Stimulated activated CD4-positive, alpha-beta T cell treated with anti-CD3 and anti-CD28 coated beads, Interleukin-4, amount 100 ng/mL, for 1 hour (primary cell): Measurements from ENCODE around the gene GAPDHS.

Source experiments
- DNase-seq: peaks from one replicate; pipeline ENCODE4 v3.0.0-alpha.2; 2020

The GAPDHS gene

DNA sequence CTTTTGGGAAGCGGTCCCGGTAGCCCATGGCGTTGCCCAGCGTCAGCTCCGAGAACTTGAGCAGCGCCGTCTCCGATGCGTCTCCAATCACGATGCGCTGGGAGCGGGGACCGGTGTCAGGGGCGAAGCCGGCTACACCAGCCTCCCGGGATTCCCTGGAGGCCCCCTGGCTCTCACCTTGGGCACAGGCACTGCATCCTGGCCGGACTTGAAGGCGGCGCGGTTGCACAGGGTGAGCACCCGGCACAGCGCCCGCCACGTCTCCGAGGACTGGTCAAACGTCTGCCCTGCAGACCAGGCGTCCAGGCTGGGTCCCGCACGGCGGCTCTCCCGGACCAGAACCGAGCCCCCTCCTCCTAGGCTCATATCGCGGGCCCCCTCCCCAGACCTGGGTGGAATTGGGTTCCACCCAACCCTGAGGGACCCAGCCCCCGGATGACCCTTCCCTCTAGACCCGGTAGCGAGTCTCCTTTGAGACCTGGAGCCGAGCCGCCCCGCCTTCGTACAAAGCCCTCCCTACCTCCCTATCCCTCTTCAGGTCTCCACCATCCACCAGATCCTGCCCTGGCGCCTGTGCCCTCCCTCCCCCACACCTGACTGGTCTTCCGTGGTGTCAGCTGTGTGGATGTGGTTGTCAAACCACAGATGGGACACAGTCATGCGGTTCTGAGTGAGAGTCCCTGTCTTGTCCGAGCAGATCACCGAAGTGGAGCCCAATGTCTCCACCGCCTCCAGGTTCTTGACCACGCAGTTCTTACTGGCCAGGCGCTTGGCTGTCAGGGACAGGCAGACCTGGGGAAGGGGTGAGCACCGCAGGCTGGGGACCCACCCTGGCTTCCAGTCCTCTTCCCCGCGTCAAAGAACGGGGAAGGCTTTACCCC is 25.4 kb downstream of the GAPDHS start:
- no peak for DNase-seq

DNA sequence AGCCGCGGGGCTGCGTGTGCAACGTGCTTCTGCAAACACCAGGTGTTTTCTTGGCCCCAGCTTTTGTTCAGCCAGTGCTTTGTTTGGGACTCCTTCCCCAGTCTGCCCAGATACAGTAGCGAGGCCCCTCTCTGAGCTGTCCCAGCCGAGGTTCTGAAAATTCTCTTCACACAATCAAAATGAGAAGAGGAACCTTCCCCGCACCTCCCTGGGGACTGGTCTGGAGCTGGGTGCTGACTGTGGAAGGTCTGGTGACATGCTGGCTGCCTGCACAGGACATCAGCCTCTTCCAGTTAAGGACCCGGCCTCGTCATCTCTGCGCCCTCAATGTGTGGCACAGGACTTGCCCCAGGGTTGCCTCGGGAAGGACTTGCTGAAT is 26.0 kb downstream of the GAPDHS start:
- no peak for DNase-seq

DNA sequence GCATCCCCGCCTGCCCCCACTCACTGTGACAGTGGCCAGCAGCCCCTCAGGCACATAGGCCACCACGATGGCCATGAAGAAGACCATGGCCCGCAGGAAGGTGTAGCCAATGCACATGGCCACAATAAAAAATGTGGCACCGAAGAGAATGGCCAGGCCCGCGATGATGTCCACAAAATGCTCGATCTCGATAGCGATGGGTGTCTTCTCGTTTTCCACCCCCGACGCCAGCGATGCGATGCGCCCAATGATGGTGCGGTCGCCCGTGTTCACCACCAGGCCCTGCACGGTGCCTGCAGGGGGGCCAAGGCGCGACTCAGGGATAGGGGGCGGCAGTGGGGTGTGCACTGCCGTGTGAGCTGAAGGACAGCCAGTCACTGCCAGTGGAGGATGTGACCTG is 26.5 kb downstream of the GAPDHS start:
- DNase-seq, result no peak

DNA sequence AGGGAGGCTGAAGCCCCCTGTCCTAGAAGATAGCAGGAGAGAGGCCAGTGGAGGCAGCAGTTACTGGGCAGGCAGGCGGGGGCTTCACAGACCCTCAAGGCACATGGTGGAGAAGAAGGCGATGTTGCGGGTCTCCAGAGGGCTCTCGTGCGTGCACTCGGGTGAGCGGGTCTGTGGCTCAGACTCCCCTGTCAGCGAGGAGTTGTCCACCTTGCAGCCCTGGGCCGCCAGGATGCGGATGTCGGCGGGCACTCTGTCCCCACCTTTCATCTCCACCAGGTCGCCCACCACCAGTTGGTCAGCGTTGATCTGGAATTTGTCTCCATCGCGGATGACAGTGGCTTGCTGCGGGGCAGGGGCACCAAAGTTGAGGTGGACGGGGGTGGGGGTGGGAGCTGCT is 27.0 kb downstream of the GAPDHS start:
- no peak for DNase-seq

DNA sequence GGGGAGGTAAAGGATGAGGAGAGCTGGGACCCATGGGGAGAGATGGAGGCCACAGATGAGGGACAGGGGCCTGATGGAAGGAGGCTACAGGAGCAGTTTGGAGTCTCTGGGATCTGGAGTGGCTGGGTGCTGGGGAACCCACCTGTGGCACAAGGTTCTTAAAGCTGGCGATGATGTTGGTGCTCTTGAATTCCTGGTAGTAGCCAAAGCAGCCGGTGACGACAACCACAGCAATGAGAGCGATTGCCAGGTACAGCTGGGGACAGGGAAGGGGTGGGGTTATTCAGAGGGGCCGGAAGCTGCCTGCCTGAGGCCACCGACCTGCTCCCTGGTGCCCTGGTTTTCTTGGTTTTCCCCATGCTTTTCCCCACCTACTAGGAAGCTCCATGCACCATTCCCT is 27.4 kb downstream of the GAPDHS start:
- no peak for DNase-seq

DNA sequence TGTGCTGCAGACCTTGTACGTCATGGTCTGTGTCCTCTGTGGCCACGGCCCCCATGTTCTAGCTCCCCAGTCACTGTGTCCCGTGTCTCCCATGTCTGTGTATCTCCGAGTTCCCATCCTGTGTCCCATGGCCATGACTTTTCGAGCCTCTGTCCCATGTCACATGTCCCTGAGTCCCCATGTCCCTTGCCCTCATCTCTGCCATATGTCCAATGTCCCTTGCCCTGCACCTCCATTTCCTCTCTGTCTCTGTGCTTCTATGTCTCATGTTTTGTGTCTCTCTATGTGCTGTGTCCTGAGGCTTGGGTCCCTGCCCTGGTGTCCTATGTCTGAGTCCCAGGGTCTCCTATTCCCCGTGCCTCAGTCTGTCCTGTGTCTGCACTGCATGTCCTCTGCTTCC is 28.2 kb downstream of the GAPDHS start:
- DNase-seq, result no peak

DNA sequence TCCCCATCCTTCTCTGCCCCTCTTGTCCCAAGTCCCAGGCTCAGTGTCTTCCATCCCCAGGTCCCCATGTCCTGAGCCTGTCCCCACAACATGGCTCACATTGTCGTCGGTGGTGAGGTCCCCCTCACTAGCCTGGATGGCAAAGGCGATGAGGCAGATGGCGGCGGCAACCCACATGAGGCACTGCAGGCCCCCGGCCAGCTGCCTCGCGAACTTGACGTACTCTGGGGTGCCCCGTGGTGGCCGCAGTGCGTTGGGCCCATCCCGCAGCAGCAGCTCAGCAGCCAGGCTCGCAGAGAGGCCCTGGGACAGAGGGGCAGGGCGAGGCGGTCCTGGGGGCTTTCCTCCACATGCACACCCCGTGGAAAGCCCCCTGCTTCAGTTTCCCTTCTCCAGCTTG is 29.1 kb downstream of the GAPDHS start:
- DNase-seq, result no peak

DNA sequence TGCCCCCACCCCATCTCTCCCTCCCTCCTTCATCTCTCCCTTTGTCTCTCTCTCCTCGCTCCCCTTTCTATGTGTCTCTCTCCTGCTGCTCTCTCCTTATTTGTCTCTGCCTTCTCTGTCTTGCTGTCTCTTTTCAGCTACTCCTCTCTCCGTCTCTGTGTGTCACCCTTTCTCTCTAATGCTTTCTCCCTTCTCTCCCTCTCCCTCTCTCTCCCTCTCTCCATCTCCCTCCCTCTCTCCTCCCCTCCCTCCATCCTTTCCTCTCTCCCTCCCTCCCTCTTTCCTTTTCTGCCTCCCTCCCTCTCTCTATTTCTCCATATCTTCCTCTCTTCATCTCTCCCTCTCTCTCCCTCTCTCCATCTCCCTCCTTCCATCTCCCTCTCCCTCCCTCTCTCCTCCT is 29.5 kb downstream of the GAPDHS start:
- no peak for DNase-seq

DNA sequence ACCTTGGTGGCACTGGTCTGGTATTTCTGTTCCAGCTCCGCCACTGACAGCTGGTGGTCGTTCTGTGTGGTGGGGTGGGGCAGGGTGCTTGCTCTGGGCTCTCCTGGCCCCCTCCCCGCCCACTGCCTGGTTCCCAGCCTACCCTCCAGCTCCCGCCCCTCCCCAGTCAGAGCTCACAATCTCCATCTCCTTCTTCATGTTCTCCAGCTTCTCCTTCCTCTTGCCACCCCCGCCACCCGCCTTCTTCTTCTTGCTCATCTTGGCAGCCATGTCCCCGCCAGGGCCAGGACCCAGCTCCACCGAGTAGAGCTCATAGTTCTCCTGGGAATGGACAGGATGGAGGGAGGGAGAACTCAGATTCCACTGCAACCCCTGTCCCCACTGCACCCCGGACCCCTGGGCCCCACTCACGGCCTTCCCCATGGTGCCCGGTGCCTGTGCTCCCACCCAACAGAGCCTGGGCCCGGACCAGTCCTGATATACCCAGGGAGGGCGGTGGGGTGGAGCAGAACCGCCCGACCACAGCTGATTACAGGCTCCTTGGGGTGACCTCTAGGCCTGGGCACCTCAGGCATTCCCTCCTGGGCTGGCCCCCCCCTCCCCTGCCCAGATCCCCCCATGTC is 30.1 kb downstream of the GAPDHS start, which contains the start of gene ATP4A:
ATP4A (minus strand) TSS at position 452 of the 623 bp plus-strand sequence; CDS start at position 423, 29 bp downstream.
- no peak for DNase-seq

DNA sequence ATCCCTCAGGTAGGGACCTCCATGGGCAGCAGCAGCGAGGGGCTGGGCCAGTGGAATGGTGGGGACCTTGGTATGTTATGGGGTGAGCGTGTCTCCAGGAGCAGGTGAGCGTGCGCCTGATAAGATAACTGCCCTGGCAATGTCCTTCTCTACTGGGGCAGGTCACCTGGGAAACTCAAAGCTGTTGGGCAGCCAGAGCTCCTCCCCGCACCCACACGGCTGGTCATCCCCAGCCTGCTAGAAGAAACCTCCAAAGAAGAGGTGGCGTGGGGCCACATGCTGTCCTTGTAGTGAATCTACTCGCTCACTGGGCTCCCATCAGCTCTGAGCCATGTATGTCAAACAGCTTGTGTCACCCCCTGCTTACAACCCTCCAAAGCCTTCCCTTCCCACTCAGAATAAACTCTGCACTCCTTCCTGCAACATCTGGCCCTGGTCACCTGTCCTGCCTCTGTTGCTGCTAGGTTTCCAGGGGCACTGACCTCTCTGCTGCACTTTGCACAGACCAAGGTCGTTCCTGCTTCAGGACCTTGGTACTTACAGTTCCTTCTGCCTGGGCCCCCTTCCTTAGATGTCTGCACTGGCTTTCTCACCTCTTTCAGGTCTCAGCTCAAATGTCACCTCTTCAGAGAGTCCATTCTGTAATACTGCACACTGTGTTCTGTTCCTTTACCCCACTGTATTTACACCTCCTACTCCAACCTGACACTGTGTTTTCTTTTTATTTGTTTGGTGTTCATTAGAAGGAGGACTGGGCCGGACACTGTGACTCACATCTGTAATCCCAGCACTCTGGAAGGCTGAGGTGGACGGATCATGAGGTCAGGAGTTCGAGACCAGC is 32.0 kb downstream of the GAPDHS start:
- no peak for DNase-seq

DNA sequence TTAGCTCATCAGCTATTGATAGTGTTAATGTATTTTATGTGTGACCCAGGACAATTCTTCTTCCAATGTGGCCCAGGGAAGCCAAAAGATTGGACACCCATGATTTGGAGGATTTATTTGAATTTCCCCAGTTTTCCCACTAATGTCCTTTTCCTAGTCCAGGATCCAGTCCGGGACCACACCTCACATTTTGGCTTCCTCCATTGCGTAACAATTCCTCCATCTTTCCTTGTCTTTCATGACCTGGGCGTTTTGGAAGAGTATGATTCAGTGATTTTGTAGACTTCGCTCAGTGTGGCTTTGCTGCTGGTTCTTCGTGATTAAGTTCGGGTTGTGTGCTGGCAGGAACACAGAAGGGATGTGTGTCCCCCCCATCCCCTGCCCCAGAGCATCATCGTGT is 33.5 kb downstream of the GAPDHS start:
- no peak for DNase-seq

DNA sequence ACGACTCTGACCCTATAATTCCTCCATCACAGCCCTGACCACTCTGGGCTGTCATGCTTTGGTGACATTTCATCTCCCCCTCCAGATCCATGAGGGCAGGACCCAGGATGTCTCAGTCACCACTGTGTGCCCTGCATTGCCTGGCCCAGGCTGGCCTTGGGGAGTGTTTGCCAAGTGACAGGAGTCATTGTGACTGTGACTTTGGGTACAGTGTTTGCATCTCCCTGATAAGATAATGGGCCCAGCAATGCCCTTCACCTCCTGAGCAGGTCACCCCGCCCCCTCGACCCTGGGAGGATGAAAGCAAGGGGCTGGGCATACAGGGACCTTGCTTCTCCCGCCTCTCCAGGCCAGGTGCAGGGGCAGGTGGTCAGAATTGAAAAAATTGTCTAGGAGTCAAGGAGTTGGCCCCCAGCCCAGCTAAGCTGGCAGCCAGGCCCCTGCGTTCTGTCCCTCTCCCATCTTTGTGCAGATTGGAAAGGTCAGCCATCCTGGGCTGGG is 36.1 kb downstream of the GAPDHS start:
- DNase-seq, result no peak

DNA sequence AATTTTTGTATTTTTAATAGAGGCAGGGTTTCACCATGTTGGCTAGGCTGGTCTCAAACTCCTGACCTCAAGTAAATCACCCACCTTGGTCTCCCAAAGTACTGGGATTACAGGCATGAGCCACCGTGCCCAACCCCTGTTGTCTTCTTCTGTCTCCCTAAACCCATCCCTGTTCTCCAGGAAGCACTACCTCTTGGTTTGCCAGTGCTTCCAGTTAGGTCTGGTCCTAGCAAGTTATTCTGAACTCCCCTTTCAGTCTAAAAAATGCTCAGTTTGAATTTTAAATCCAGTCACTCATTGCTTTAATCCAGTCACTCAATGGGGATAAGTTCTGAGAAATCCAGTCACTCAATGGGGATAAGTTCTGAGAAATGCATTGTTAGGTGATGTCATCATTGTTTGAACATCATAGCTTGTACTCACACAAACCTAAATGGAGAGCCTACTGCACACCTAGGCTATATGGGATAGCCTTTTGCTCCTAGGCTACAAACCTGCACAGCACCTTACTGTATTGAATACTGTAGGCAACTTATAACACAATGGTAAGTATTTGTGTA is 38.2 kb downstream of the GAPDHS start:
- no peak for DNase-seq

DNA sequence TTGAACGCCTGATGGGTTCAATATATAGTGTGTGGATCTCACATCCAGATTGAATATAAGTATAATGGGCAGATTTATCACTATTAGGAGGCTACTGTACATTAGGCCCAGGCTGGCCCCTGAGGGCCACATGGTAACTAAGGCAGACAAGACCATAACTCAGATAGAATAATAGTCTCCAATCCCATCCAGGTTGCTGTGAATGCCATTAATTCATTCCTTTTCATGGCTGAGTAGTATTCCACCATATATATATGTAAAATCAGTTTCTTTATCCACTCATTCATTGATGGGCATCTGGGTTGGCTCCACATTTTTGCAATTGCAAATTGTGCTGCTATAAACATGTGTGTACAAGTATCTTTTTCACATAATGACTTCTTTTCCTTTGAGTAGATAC is 44.7 kb downstream of the GAPDHS start:
- DNase-seq, result no peak

DNA sequence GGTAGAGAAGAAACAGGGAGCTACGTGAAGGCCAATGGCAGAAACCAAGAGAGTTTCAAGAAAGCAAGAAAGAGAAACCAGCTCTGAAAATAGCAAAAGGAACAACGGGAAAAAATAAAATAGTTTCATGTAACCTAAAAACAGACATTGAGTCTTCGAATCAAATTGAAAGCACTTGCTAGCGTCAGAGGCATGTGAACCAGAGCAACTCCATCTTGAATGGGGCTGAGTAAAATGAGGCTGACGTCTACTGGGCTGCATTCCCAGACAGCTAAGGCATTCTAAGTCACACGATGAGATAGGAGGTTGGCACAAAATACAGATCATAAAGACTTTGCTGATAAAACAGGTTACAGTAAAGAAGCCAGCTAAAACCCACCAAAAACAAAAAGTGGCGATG is 45.5 kb downstream of the GAPDHS start:
- DNase-seq, result no peak

DNA sequence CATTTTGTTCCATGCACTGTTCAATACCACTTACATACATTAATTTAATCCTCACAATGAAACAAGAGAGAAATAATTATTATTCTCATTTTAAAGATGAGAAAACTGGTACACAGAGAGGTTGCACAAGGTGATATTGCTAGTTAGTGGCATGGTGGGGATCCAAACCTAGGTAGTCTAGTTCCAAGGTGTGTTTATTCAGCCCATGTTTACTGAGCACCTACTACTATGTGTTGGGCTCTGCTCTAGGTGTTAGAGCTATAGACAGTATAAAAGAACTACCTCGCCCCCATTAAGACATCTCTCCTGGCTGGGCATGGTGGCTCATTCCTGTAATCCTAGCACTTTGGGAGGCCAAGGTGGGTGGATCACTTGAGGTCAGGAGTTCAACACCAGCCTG is 49.5 kb downstream of the GAPDHS start:
- no peak for DNase-seq

DNA sequence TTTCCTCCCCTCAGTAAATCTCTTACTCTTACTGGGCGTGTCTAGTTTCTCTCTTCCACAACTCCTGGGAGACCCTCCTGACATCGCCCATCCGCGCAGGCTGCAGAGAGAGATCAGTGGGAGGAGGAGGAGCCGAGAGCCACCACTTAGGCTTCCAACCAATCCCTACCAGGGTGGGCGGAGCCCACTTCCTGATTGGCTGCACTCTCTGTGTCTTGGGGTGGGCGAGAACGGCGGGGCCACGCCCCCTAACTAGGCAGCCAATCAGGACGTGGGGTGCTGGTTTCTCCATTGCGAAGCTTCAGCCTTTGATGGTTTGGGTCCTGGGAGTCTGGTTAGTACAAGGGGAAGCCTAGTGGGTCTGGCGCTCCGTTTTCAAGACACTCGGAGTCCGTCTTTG is 52.6 kb downstream of the GAPDHS start, which contains the start of gene PMIS2:
PMIS2 (plus strand) TSS at position 326 of the 400 bp plus-strand sequence. CDS start 87 bp downstream, outside the sequence.
- peak; percentile 15 for DNase-seq

DNA sequence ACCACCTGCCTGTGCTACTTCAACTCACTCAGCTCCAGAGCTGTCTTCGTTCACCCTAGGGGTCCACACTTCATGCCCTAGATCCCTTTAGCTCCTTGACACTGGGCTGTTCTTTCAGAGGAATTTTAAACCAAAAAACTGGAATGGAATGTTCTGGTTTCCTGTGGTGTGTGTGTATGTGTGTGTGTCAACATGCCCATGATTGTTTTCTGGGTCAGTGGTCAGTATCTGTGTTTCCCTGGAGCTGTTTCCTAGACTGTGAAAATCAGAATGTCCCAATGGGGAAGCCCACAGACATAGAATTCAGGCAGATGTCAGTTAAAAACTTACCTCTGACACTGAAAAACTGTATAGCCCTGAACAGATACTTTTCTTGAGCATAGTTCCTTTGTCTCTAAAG is 54.1 kb downstream of the GAPDHS start:
- no peak for DNase-seq

DNA sequence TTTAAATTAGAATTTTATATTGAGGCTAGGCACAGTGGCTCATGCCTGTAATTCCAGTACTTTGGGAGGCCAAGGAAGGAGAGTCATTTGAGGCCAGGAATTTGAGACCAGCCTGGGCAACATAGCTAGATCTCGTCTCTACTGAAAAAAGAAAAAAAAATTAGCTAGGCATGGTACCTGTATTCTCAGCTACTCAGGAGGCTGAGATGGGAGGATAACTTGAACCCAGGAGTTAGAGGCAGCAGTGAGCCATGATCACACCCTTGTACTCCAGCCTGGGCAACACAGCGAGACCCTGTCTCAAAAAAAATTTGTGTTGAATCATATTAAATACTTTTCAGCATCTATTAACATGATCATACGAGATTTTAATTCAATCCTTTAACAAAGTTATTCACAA is 57.6 kb downstream of the GAPDHS start:
- DNase-seq, result no peak

DNA sequence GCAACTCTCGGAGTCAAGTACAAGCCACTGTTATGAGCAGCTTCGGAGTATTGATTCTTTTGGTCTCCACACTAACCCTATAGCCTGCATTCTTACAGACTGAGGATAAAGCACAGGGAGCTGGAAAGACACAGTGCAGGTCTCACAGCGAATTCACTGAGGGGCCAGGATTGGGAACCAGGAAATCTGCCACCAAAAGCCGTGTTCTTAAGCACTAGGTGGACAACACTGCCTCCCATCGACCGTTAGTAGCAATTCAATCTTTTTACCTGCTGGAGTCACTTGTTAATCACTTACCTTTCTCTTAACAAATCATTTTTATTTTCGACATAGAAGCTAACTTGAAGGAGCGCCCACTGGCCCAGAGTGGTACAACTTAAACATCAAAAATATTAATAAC is 59.0 kb downstream of the GAPDHS start:
- DNase-seq, result no peak
